Body of pancreas (tissue), 4 donors: ENCODE measurements around the gene FAM111B.

Source experiments
- POLR2A ChIP-seq, 3 donors: fragments of 450-650 bp; IDR thresholded peaks; one replicate each; pipeline ENCODE4 v1.6.1; 2016; ENCODE audit warnings: antibody characterized with exemption in 3 of 3, mild to moderate bottlenecking in 2 of 3
- TF ChIP-seq, protein P1 (sequence below), 7 experiments: fragments of 450-650 bp in 4 of 7; fragments of 200-600 bp in 3 of 7; sonication (generic) in 3 of 7; IDR thresholded peaks; one replicate each; pipeline ENCODE4 v1.5.1; 2016 to 2019; ENCODE audit warnings: antibody characterized with exemption in 7 of 7

DNA sequence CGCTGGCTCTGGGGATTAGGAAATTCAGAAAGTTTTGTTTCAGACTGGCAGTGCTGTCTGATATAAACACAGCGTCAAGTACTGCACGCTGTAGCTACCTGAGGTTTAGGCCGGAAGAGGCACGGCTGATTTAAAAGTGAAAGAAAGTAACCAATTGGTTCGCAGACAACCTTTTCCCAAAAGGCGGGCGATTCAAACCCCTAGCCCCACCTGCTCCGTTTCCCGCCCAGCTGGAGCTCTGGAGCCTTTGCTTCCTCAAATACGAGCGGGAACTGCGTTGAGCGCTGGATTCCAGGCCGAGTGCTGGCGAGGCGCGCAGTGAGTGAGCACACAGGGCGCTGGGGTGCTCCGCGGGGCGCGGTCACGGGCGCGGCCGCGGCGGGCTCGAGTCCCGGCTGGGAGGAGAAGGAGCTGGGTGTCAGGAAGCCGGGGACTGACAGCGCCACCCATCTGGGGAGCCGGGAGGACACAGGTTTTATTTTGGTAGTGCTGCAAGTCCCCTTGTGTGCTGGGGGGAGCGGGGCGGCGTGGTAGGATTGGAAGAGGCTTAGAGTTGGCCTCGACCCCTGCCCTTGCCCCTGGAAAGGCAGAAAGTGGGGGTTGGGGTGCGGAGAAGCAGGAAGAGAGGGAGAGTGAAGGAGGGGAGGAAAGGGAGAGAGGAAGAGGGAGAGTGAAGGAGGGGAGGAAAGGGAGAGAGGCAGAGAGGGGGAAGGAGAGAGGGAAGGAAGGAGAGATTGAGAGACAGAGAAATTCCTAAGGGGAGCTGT is 37.7 kb downstream of the FAM111B start:
- TF ChIP-seq, protein P1, sequence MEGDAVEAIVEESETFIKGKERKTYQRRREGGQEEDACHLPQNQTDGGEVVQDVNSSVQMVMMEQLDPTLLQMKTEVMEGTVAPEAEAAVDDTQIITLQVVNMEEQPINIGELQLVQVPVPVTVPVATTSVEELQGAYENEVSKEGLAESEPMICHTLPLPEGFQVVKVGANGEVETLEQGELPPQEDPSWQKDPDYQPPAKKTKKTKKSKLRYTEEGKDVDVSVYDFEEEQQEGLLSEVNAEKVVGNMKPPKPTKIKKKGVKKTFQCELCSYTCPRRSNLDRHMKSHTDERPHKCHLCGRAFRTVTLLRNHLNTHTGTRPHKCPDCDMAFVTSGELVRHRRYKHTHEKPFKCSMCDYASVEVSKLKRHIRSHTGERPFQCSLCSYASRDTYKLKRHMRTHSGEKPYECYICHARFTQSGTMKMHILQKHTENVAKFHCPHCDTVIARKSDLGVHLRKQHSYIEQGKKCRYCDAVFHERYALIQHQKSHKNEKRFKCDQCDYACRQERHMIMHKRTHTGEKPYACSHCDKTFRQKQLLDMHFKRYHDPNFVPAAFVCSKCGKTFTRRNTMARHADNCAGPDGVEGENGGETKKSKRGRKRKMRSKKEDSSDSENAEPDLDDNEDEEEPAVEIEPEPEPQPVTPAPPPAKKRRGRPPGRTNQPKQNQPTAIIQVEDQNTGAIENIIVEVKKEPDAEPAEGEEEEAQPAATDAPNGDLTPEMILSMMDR (IDR thresholded peaks at IDR 0.05): no peak
- peak in 2 of 3 donors; percentile 25 for TF ChIP-seq POLR2A (IDR thresholded peaks at IDR 0.05)
